HG02884 (cell line): ENCODE results near the gene AMN.

Source experiments
- ATAC-seq: cut with Tn5 transposase; IDR thresholded peaks from one replicate; pipeline ENCODE4 v1.9.1; 2021; ENCODE audit warnings: mild to moderate bottlenecking, moderate library complexity; ENCODE audit not compliant: unreplicated experiment

AMN gene

GRCh38 chr14:102898776-102899515, 23.5 kb upstream of the AMN start:
- ATAC-seq = no peak

- no peak for ATAC-seq
Measured at GRCh38 chr14:102899516-102899900, 23.0 kb upstream of the AMN start.

DNA sequence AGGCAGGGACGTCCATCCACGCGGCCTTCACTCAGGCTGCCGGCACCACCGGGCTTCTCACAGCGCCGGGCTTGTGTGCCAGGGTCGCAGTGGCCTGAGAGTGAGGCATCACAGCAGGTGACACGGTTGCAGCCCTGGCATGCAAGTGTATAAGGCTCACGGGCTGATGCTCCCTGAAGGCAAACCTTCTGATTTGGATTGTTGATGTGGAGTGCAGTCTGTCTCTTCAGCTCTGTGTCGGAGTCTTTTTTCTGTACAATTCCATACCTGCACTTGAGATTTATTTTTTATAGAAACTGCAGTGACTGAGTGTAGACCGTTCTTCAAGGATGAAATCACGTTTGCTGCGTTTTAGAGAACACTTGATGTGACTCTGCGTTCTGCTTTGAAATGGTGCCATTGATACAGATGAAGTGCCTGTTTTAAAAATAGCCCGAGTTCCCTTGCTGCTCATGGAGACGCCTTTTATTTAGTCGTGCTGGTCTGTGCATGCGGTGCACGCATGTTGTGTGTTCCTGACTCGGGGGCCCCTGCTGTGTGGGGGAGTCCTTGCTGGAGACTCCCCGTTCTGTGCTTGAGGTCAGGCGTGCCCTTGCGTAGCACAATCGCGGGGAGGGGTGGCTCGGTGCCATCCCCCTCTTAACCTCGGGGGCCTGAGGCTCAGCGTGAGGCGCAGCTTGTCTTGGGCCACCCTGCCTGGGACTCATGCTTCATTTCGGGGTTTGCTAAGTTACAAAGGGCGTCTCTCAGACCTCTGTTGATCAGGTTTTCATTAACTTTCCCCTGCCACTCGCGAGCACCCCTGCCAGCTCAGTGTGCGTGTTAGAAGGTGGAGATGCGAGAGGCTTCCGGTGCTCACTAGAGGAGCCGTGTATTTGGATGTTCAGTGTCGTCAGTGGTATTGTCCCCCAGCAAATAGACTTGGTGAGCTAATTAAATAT, 21.6 kb upstream of the AMN start:
- peak; percentile 44 for ATAC-seq

- ATAC-seq = peak; percentile 83
Measured at GRCh38 chr14:102901633-102902032, 20.8 kb upstream of the AMN start.

DNA sequence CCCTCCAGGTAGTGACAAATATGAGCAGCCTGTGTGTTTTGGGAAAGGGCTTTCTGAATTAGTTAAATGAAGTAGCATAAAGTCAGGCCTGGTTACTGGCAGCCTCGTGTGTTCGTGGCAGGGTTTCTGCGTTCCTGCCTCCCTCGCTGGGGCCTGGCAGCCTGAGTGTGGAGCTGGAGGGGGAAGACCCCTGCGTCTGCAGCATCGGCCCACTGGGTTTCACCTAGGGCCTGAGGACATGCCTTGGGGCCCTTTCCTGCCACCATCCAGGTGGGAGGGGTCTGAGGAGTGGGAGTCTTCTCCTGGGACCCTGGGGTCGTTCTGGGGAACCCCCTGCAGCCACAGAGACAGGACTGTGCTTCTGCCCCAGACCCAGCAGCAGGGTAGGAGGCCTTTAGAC, 20.4 kb upstream of the AMN start:
- ATAC-seq = peak; percentile 12

DNA sequence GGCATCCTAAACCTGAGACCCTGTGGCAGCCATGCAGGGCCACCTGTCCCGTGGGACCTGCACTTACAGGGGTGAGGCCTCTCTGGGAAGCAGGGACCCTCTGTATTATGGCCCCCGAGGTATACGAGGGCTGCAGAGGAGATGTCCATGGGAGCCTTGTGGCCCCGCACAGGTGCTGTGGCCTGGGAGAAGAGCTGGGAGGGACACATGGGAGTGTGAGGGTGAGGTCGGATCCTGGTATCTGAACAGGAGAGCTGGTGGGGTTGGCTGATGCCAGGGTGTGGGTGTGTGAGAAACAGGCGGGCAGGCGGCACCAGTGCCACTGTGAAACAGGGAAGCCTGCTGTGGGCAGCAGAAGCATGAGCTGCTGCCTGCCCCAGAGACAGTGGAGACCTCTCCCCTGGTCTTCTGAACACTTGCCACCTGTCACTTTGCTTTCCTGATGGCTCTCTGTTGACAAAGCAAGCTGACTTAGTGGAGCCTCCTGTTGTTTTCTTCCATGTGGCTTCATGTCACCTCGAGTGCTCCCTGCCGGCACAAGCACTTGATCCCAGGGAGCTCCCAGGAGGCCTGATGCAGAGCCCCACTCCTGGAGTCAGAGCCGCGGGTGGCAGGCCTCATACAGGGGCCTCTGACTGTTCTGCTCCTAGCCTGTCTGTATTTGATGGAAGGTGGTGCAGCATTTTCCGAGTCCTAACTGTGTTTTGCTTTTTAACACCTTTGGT, 19.8 kb upstream of the AMN start:
- ATAC-seq = no peak

GRCh38 chr14:102903248-102903888, 19.1 kb upstream of the AMN start:
- ATAC-seq = no peak

- ATAC-seq = no peak
Measured at GRCh38 chr14:102903889-102904512, 18.5 kb upstream of the AMN start.

DNA sequence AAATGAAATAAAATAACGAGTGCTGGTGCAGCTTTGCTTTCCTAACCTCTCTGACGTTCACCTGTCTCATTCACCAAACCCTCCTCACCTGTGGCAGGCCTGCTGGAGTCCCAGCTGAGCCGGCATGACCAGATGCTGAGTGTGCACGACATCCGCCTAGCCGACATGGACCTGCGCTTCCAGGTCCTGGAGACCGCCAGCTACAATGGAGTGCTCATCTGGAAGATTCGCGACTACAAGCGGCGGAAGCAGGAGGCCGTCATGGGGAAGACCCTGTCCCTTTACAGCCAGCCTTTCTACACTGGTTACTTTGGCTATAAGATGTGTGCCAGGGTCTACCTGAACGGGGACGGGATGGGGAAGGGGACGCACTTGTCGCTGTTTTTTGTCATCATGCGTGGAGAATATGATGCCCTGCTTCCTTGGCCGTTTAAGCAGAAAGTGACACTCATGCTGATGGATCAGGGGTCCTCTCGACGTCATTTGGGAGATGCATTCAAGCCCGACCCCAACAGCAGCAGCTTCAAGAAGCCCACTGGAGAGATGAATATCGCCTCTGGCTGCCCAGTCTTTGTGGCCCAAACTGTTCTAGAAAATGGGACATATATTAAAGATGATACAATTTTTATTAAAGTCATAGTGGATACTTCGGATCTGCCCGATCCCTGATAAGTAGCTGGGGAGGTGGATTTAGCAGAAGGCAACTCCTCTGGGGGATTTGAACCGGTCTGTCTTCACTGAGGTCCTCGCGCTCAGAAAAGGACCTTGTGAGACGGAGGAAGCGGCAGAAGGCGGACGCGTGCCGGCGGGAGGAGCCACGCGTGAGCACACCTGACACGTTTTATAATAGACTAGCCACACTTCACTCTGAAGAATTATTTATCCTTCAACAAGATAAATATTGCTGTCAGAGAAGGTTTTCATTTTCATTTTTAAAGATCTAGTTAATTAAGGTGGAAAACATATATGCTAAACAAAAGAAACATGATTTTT, 17.1 kb upstream of the AMN start:
- ATAC-seq = no peak

GRCh38 chr14:102906616-102907302, 15.7 kb upstream of the AMN start:
- ATAC-seq = no peak

DNA sequence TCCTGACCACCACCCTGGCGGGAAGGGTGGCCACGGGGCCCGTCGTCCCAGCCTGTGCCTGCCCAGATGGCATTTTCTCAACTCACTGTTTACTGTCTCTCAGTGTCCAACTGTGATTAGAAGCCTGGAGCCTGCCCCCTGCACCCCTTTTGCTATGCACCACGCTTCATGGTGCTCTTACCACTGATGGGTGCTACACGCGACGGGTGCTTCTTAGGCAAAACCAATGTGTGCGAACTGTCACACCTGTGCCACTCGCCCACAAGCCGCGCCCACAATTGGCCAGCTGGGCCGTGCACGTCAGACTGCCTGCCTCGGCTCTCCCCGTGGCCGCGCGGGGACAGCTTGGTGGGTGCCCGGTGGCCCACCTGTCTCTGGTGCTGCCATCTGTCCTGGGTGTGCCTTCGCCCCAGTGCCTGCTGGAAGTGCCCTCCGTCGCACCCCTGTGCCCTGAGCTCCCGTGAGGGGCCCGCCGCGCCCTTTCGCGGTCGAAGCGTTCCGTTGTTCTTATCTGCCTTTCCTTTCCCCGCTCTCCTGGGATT, 15.1 kb upstream of the AMN start:
- no peak for ATAC-seq

GRCh38 chr14:102907980-102908730, 14.3 kb upstream of the AMN start:
- no peak for ATAC-seq

GRCh38 chr14:102908766-102909455, 13.6 kb upstream of the AMN start:
- no peak for ATAC-seq

DNA sequence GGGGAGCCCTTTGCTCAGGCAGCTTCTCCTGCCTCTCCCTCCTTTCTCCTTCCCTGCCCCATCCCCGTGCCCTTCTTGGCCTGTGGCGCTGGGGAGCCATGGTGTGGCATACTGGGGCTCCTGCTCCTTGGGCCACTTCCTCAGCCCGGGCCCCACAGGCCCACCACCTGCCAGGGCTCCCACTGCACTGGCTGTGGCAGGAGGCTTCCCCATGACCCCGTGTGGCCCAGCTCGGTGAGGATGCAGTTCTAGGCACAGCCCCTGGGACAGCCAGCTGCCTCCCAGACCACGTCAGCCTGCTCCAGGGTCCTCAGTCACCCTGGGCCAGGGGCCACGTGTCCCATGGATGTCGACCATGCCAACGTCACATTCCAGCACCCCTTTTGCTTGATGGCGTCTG, 13.0 kb upstream of the AMN start:
- ATAC-seq = no peak

GRCh38 chr14:102909911-102910310, 12.6 kb upstream of the AMN start:
- no peak for ATAC-seq

DNA sequence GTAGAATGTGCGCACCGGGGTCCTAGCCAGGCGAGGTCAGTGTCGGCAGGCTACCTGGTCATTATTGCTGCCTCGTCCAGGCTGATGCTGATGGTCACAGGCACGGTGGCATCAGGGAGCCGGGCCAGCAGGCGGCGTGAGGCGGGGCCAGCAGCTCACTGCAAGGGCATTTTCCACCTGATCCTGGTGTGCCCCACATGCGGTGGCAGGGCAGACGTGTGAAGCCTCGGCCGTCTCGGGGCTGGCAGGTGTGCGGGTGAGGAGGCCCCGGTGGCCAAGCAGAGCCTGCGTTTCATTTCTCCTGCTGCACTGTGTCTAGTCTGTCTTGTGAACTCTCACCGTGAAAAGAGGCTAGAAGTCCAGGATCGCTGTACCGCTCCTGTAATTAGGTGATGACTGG, 12.0 kb upstream of the AMN start:
- ATAC-seq = no peak

DNA sequence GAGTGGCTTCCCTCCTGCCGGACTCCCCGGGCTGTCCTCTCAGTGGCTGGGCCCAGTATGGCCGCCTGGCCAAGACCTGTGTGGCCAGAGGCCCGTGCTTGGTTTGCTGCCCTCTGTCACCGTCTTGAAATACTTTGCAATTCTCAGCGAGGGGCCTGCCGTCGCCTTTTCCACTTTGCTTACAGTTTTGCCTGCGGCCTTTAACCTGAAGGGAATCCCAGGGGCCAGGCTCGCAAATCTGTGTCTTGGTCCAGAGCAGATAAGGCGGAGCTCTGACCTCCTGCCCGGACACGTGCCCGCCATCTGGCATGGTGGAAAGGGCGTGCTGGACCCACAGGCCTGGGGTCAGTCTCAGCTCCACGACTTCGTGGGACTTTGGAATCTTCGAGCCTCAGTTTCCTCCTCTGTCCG, 10.9 kb upstream of the AMN start:
- no peak for ATAC-seq
